HL-60 (cell line): ENCODE results near the gene PRM1.

Experiments
- CTCF ChIP-seq: IDR thresholded peaks from one replicate; pipeline ENCODE4 v1.5.1; 2011; ENCODE audit warnings: low read length, control low read depth, inconsistent platforms; ENCODE audit not compliant: insufficient read depth
- GABPA ChIP-seq: IDR thresholded peaks from 2 replicates; pipeline ENCODE4 v1.6.1; 2012; ENCODE audit warnings: low read depth
- POLR2AphosphoS5 ChIP-seq: IDR thresholded peaks from 2 replicates; pipeline ENCODE4 v1.6.1; 2012; ENCODE audit warnings: low read depth

DNA sequence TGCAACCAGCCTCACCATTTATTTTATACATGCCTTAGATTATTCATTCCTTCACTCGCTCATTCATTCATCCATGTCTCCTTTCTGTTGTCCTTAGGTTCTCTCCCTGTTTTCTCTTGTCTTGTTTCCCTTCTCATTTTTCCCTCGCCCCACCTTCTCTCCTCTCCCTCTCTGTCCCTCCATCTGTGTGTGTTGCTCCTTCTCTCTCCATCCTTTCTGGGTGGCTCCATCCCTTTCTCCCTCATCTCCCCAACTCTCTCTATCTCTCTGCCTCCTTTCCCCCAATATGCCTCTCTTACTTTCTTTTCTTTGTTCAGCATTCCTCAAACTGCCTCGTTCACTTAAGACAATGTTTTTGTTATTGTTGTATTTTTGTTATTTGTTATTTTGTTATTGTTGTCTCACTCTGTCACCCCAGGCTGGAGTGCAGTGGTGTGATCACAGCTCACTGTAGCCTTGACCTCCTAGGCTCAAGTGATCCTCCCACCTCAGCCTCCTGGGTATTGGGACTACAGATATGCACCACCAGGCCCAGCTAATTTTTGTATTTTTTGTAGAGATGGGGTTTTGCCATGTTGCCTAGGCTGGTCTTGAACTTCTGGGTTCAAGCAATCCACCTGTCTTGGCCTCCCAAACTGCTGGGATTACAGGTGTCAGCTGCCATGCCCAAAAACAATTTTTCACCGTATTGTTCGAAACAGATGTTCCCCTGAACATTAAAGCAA lies 39.5 kb downstream of the PRM1 start:
- TF ChIP-seq CTCF (no peak), POLR2AphosphoS5 (no peak), GABPA (no peak)
